DMS79 (cell line): Measurements from ENCODE around the gene TUBB.
"Not testable (repeated sequence)": the region's sequence is repeated elsewhere in the genome, so short reads cannot be mapped to it uniquely, and the experiment has no call there.

Experiments
- DNase-seq: peaks from one replicate; lab custom pipeline; 2025; lab: John Stamatoyannopoulos, UW

Gene TUBB

GRCh38 chr6:30719356-30719755 lies 796 bp upstream of the TUBB start:
- peak; percentile 63 for DNase-seq

- peak; percentile 51 for DNase-seq
Measured at GRCh38 chr6:30720738-30721197, 616 bp downstream of the TUBB start.

- DNase-seq = peak; percentile 79
Measured at GRCh38 chr6:30721198-30722024, 1.3 kb downstream of the TUBB start.

GRCh38 chr6:30722025-30722279 lies 1.8 kb downstream of the TUBB start:
- DNase-seq = not testable (repeated sequence)

GRCh38 chr6:30722280-30723112 lies 2.3 kb downstream of the TUBB start:
- DNase-seq = peak; percentile 50

GRCh38 chr6:30723159-30723842 lies 3.1 kb downstream of the TUBB start:
- not testable (repeated sequence) for DNase-seq

GRCh38 chr6:30723843-30724741 lies 3.9 kb downstream of the TUBB start:
- not testable (repeated sequence) for DNase-seq

- DNase-seq = no peak
Measured at GRCh38 chr6:30724906-30725667, 4.9 kb downstream of the TUBB start.

- DNase-seq = no peak
Measured at GRCh38 chr6:30725713-30726505, 5.8 kb downstream of the TUBB start.

- DNase-seq = no peak
Measured at GRCh38 chr6:30726506-30727413, 6.6 kb downstream of the TUBB start.

GRCh38 chr6:30727920-30728553 lies 7.9 kb downstream of the TUBB start:
- no peak for DNase-seq

- peak; percentile 51 for DNase-seq
Measured at GRCh38 chr6:30730601-30731435, 10.7 kb downstream of the TUBB start.

GRCh38 chr6:30732237-30732943 lies 12.2 kb downstream of the TUBB start:
- DNase-seq = no peak

- DNase-seq = no peak
Measured at GRCh38 chr6:30735668-30736314, 15.6 kb downstream of the TUBB start.

GRCh38 chr6:30738532-30738931 lies 18.4 kb downstream of the TUBB start:
- no peak for DNase-seq

- no peak for DNase-seq
Measured at GRCh38 chr6:30740540-30740870, 20.4 kb downstream of the TUBB start.
